GM23338 (cell line): ENCODE results near the gene NDUFAB1.

Experiments used
- CREB1 ChIP-seq: fragments of 250-450 bp; sonication (Bioruptor Pico); IDR thresholded peaks from 2 replicates; pipeline ENCODE4 v1.5.0; 2020; ENCODE audit warnings: low read depth, mild to moderate bottlenecking, moderate library complexity
- EZH2 ChIP-seq: fragments of 200-600 bp; sonication (generic); IDR thresholded peaks from one replicate; pipeline ENCODE4 v1.8.0; 2017; ENCODE audit warnings: antibody characterized with exemption, mild to moderate bottlenecking, low read depth; ENCODE audit not compliant: unreplicated experiment
- EZH2phosphoT487 ChIP-seq: fragments of 200-600 bp; sonication (generic); IDR thresholded peaks from one replicate; pipeline ENCODE4 v1.8.1; 2018; ENCODE audit warnings: antibody characterized with exemption; ENCODE audit not compliant: unreplicated experiment
- JUNB ChIP-seq: IDR thresholded peaks from one replicate; pipeline ENCODE4 v1.6.1; 2016; ENCODE audit warnings: antibody characterized with exemption; ENCODE audit not compliant: unreplicated experiment
- POLR2AphosphoS5 ChIP-seq: IDR thresholded peaks from 2 replicates; pipeline ENCODE4 v1.6.1; 2016; ENCODE audit warnings: antibody characterized with exemption, low read depth
- TF ChIP-seq, protein P1 (sequence below), 2 experiments: fragments of 200-600 bp in 1 of 2; sonication (generic) in 1 of 2; conservative IDR thresholded peaks; 2 replicates each; pipeline versions ENCODE4 v1.5.1 to v1.6.1; 2016 to 2017; ENCODE audit warnings: antibody characterized with exemption in 2 of 2, low read depth in 2 of 2, mild to moderate bottlenecking in 2 of 2, moderate library complexity in 1 of 2
- TF ChIP-seq, protein P2 (sequence below): IDR thresholded peaks from one replicate; pipeline ENCODE4 v1.6.1; 2018; ENCODE audit warnings: antibody characterized with exemption; ENCODE audit not compliant: unreplicated experiment
- TF ChIP-seq, protein P3 (sequence below): IDR thresholded peaks from 2 replicates; pipeline ENCODE4 v1.6.1; 2016; ENCODE audit warnings: antibody characterized with exemption

DNA sequence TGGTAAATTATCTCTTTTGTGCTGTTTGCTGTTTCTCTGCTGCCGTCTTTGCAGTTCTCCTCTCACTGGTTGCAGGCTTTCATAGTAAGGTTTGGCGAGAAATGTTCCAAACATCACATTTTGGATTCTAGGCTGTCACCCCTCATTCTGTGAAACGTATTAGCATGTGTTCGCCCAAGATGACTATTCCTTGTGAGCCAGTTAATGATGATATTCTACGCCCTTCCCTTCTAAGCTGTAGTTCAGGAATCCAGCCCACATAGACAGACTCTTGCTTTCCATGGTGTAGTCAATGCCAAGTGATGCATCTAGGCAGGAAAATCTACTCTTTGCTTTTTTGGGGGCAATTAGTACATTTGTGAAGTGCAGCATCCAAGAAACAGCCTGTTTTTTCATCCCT lies 24.2 kb downstream of the NDUFAB1 start:
- TF ChIP-seq POLR2AphosphoS5 = no peak
- TF ChIP-seq, protein P1, sequence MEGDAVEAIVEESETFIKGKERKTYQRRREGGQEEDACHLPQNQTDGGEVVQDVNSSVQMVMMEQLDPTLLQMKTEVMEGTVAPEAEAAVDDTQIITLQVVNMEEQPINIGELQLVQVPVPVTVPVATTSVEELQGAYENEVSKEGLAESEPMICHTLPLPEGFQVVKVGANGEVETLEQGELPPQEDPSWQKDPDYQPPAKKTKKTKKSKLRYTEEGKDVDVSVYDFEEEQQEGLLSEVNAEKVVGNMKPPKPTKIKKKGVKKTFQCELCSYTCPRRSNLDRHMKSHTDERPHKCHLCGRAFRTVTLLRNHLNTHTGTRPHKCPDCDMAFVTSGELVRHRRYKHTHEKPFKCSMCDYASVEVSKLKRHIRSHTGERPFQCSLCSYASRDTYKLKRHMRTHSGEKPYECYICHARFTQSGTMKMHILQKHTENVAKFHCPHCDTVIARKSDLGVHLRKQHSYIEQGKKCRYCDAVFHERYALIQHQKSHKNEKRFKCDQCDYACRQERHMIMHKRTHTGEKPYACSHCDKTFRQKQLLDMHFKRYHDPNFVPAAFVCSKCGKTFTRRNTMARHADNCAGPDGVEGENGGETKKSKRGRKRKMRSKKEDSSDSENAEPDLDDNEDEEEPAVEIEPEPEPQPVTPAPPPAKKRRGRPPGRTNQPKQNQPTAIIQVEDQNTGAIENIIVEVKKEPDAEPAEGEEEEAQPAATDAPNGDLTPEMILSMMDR (conservative IDR thresholded peaks at IDR 0.05; ENCODE audit: low read depth in 2 of 2) = no peak
- TF ChIP-seq, protein P2, sequence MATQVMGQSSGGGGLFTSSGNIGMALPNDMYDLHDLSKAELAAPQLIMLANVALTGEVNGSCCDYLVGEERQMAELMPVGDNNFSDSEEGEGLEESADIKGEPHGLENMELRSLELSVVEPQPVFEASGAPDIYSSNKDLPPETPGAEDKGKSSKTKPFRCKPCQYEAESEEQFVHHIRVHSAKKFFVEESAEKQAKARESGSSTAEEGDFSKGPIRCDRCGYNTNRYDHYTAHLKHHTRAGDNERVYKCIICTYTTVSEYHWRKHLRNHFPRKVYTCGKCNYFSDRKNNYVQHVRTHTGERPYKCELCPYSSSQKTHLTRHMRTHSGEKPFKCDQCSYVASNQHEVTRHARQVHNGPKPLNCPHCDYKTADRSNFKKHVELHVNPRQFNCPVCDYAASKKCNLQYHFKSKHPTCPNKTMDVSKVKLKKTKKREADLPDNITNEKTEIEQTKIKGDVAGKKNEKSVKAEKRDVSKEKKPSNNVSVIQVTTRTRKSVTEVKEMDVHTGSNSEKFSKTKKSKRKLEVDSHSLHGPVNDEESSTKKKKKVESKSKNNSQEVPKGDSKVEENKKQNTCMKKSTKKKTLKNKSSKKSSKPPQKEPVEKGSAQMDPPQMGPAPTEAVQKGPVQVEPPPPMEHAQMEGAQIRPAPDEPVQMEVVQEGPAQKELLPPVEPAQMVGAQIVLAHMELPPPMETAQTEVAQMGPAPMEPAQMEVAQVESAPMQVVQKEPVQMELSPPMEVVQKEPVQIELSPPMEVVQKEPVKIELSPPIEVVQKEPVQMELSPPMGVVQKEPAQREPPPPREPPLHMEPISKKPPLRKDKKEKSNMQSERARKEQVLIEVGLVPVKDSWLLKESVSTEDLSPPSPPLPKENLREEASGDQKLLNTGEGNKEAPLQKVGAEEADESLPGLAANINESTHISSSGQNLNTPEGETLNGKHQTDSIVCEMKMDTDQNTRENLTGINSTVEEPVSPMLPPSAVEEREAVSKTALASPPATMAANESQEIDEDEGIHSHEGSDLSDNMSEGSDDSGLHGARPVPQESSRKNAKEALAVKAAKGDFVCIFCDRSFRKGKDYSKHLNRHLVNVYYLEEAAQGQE = no peak
- TF ChIP-seq, protein P3, sequence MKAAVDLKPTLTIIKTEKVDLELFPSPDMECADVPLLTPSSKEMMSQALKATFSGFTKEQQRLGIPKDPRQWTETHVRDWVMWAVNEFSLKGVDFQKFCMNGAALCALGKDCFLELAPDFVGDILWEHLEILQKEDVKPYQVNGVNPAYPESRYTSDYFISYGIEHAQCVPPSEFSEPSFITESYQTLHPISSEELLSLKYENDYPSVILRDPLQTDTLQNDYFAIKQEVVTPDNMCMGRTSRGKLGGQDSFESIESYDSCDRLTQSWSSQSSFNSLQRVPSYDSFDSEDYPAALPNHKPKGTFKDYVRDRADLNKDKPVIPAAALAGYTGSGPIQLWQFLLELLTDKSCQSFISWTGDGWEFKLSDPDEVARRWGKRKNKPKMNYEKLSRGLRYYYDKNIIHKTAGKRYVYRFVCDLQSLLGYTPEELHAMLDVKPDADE = no peak
- TF ChIP-seq EZH2 = no peak
- TF ChIP-seq EZH2phosphoT487 = no peak
- TF ChIP-seq JUNB = no peak
- no peak for TF ChIP-seq CREB1 (CRISPR knock-in tag)
